ENCODE results near the gene ABHD12B. TPM values are rescaled to one million over a fixed set of nuclear protein-coding genes. Genes with fewer than 3 reads are reported as not detected.

ABHD12B gene
- total and polyA plus RNA-seq, 2 experiments from 2014 or later, result 0.94 TPM; not detected in 1

GRCh38 chr14:50953502-50953901 lies 81.6 kb downstream of the ABHD12B start:
- H3K27me3 ChIP-seq, result no peaks in the 10 kb centered on the region
- no peak overlapping the region for H3K4me3 ChIP-seq
- no peak for TF ChIP-seq CTCF (IDR thresholded peaks at IDR 0.05; ENCODE audit: low read depth, low read length)
- no peaks in the 10 kb centered on the region for H3K9me3 ChIP-seq (ENCODE audit: low read depth)
- no peaks in the 10 kb centered on the region for H3K36me3 ChIP-seq
- no peak for DNase-seq (ENCODE audit: low read depth in 1 of 2, low spot score in 1 of 2)
- no peaks in the 10 kb centered on the region for H3K4me1 ChIP-seq (ENCODE audit: low read depth)
- no peak overlapping the region for H3K27ac ChIP-seq

Other genes with a start within 250 kb of the ABHD12B start
- gene SAV1, start 203.7 kb upstream of the ABHD12B start, total RNA-seq, result 14.8 and 18.6 TPM in 2 replicates
- gene SAV1, start 203.7 kb upstream of the ABHD12B start, polyA plus RNA-seq, result 34.4 and 37.1 TPM in 2 replicates
- gene NIN, start 40.9 kb upstream of the ABHD12B start, total RNA-seq, result 14.9 and 35.5 TPM in 2 replicates
- 12.1 and 13.2 TPM in 2 replicates for gene NIN, start 40.9 kb upstream of the ABHD12B start, polyA plus RNA-seq
- 46.7 and 59.0 TPM in 2 replicates for gene PYGL, start 72.4 kb downstream of the ABHD12B start, total RNA-seq
- 36.6 and 42.3 TPM in 2 replicates for gene PYGL, start 72.4 kb downstream of the ABHD12B start, polyA plus RNA-seq
- 2.3 and 2.9 TPM in 2 replicates for gene TRIM9, start 223.1 kb downstream of the ABHD12B start, total RNA-seq
- 1.9 and 4.1 TPM in 2 replicates for gene TRIM9, start 223.1 kb downstream of the ABHD12B start, polyA plus RNA-seq

Measured in cardiac muscle cell (in vitro differentiated cells and primary cell).